Smooth muscle cell (in vitro differentiated cells): Measurements from ENCODE around the gene RPS6KC1. TPM values are rescaled to one million over a fixed set of nuclear protein-coding genes. Genes with fewer than 3 reads are reported as not detected.
"Not testable (repeated sequence)": the region's sequence is repeated elsewhere in the genome, so short reads cannot be mapped to it uniquely, and the experiment has no call there.

Experiments
- DNase-seq: peaks from one replicate; lab custom pipeline; 2025; ENCODE audit not compliant: unreplicated experiment; lab: John Stamatoyannopoulos, UW
- H2AFZ ChIP-seq: fragments of 200-600 bp; sonication (generic); 2 replicates; pipeline ENCODE4 v1.6.0; 2016; ENCODE audit warnings: antibody characterized with exemption, low read depth, mild to moderate bottlenecking
- H3F3A ChIP-seq: fragments of 200-600 bp; sonication (generic); 2 replicates; pipeline ENCODE4 v1.6.0; 2017; ENCODE audit warnings: antibody characterized with exemption, low read depth
- H3K27ac ChIP-seq: fragments of 200-600 bp; sonication (generic); 2 replicates; pipeline ENCODE4 v1.5.1; 2016; ENCODE audit warnings: low read depth, mild to moderate bottlenecking
- H3K27me3 ChIP-seq: fragments of 200-600 bp; sonication (generic); 2 replicates; pipeline ENCODE4 v1.6.1; 2016; ENCODE audit warnings: low read depth, mild to moderate bottlenecking
- H3K36me3 ChIP-seq: fragments of 200-600 bp; sonication (generic); 2 replicates; pipeline ENCODE4 v1.5.1; 2016; ENCODE audit warnings: low read depth
- H3K4me1 ChIP-seq: fragments of 200-600 bp; sonication (generic); 2 replicates; pipeline ENCODE4 v1.5.1; 2016; ENCODE audit warnings: low read depth
- H3K4me2 ChIP-seq: fragments of 200-600 bp; sonication (generic); 2 replicates; pipeline ENCODE4 v1.6.0; 2016; ENCODE audit warnings: mild to moderate bottlenecking
- H3K4me3 ChIP-seq: fragments of 200-600 bp; sonication (generic); 2 replicates; pipeline ENCODE4 v1.5.1; 2016; ENCODE audit warnings: mild to moderate bottlenecking
- H3K79me2 ChIP-seq: fragments of 200-600 bp; sonication (generic); 2 replicates; pipeline ENCODE4 v1.6.0; 2016; ENCODE audit warnings: low read depth, mild to moderate bottlenecking
- H3K9ac ChIP-seq: fragments of 200-600 bp; sonication (generic); 2 replicates; pipeline ENCODE4 v1.6.0; 2016; ENCODE audit warnings: low read depth
- H3K9me3 ChIP-seq: fragments of 200-600 bp; sonication (generic); replicated peaks from 2 replicates; pipeline ENCODE4 v1.5.1; 2016; ENCODE audit warnings: low read depth
- H4K20me1 ChIP-seq: fragments of 200-600 bp; sonication (generic); 2 replicates; pipeline ENCODE4 v1.6.0; 2016; ENCODE audit warnings: low read depth
- WGBS: methylation state at CpG from one replicate; pipeline ENCODE4 v1.1.7; 2016; ENCODE audit warnings: low lambda C conversion rate; 5-methylcytosine and 5-hydroxymethylcytosine counted together
- polyA plus RNA-seq: library from polyadenylated mRNA; unstranded; fragments of >200 nt; fragmentation: Nextera tagmentation; extraction: Ambion mirVana; gene quantifications from 2 replicates; pipeline ENCODE4 v1.2.1, GENCODE V29; 2016
- total RNA-seq: library from RNA; depleted of rRNA; stranded (reverse); fragments of >200 nt; gene quantifications from 2 replicates; pipeline ENCODE4 v1.2.3, GENCODE V29; 2014
- TF ChIP-seq, protein P1 (sequence below): fragments of 200-600 bp; sonication (generic); IDR thresholded peaks from 2 replicates; pipeline ENCODE4 v1.5.1; 2017; ENCODE audit warnings: borderline replicate concordance, mild to moderate bottlenecking, antibody characterized with exemption; ENCODE audit not compliant: insufficient read depth, poor library complexity, severe bottlenecking

RPS6KC1 gene
- total and polyA plus RNA-seq, 2 experiments from 2014 or later, result 17.6 to 30.8 TPM

DNA sequence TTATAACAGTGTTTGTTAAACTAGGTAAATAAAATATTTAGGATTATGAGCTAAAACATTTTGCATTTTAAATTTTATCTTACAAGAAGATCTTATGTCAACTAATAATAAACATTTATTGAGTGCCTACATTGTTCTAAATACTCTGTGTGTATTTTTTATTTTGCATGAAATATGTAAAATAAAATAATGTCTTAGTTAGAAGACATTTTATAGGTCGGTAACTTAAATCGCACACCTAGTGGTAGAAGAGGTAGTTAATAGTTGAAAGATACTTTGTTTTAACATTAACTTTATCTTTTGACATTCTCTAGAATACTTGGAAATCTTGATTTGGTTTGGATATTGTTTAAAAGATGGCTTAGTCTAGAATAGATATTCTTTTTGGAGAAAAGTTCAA, 60.5 kb downstream of the RPS6KC1 start:
- H3K27me3 ChIP-seq, result no peaks in the 10 kb centered on the region
- H4K20me1 ChIP-seq, result peaks cover 29% of the 10 kb centered on the region
- H3K4me2 ChIP-seq, result no peak overlapping the region
- no peaks in the 10 kb centered on the region for H3F3A ChIP-seq
- no peak overlapping the region for H3K4me3 ChIP-seq
- 95% methylated on average over 2 of the region's 2 CpGs for WGBS
- peaks cover 49% of the 10 kb centered on the region for H3K79me2 ChIP-seq
- DNase-seq, result no peak
- H3K9me3 ChIP-seq, result no peaks in the 10 kb centered on the region
- no peak overlapping the region for H3K9ac ChIP-seq
- no peaks in the 10 kb centered on the region for H3K36me3 ChIP-seq
- H3K4me1 ChIP-seq, result no peaks in the 10 kb centered on the region
- no peak overlapping the region for H2AFZ ChIP-seq
- TF ChIP-seq, protein P1, sequence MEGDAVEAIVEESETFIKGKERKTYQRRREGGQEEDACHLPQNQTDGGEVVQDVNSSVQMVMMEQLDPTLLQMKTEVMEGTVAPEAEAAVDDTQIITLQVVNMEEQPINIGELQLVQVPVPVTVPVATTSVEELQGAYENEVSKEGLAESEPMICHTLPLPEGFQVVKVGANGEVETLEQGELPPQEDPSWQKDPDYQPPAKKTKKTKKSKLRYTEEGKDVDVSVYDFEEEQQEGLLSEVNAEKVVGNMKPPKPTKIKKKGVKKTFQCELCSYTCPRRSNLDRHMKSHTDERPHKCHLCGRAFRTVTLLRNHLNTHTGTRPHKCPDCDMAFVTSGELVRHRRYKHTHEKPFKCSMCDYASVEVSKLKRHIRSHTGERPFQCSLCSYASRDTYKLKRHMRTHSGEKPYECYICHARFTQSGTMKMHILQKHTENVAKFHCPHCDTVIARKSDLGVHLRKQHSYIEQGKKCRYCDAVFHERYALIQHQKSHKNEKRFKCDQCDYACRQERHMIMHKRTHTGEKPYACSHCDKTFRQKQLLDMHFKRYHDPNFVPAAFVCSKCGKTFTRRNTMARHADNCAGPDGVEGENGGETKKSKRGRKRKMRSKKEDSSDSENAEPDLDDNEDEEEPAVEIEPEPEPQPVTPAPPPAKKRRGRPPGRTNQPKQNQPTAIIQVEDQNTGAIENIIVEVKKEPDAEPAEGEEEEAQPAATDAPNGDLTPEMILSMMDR, result no peak
- no peak overlapping the region for H3K27ac ChIP-seq

DNA sequence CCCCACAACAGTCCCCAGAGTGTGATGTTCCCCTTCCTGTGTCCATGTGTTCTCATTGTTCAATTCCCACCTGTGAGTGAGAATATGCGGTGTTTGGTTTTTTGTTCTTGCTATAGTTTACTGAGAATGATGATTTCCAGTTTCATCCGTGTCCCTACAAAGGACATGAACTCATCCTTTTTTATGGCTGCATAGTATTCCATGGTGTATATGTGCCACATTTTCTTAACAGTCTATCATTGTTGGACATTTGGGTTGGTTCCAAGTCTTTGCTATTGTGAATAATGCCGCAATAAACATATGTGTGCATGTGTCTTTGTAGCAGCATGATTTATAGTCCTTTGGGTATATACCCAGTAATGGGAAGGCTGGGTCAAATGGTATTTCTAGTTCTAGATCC, 61.7 kb downstream of the RPS6KC1 start:
- not testable (repeated sequence) for H3K4me3 ChIP-seq, H3K4me2 ChIP-seq, H3F3A ChIP-seq, H3K27me3 ChIP-seq, H3K9ac ChIP-seq, H3K4me1 ChIP-seq, H3K27ac ChIP-seq, H2AFZ ChIP-seq, H3K36me3 ChIP-seq, H3K9me3 ChIP-seq, DNase-seq
- H3K79me2 ChIP-seq, result peaks cover 46% of the 10 kb centered on the region
- 97% methylated on average over 3 of the region's 3 CpGs for WGBS
- peaks cover 33% of the 10 kb centered on the region for H4K20me1 ChIP-seq

DNA sequence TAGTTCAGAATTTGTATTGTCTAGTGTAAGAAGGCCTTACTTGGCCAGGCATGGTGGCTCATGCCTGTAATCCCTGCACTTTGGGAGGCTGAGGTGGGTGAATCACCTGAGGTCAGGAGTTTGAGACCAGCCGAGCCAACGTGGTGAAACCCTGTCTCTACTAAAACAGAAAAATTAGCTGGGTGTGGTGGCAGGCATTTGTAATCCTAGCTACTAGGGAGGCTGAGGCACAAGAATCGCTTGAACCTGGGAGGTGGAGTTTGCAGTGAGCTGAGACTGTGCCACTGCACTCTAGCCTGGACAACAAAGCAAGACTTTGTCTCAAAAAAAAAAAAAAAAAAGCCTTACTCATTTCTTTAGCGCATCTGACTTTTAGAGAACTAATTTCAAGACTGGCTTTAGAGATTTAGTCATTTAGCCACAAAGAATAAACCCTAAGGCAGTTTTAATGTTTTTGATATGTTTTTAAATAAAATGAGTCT, 66.7 kb downstream of the RPS6KC1 start:
- not testable (repeated sequence) for H3K9ac ChIP-seq, H3F3A ChIP-seq, H2AFZ ChIP-seq, H3K4me1 ChIP-seq, H3K36me3 ChIP-seq, H3K9me3 ChIP-seq, DNase-seq, H3K4me3 ChIP-seq, H3K27me3 ChIP-seq, H3K4me2 ChIP-seq, H3K27ac ChIP-seq
- peaks cover 38% of the 10 kb centered on the region for H4K20me1 ChIP-seq
- 85% methylated on average over 4 of the region's 4 CpGs for WGBS
- peaks cover 20% of the 10 kb centered on the region for H3K79me2 ChIP-seq

DNA sequence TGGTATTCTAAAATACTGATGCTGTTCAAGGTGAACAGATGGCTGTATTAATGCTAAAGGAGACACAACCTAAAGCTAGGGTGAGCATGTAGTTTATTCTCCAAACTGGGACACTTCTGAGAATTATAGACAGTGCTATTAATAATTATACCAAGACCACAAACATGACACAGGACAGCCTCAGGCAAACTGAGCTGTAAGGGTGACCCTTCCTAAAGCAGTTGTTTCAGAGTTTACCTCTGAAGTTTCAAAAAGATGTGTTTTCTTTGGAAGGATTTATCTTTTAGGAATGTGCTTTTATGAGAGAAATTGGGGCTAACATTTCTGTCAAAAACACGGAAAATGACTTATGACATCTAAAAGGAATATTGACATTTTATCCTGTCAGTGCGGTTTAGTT, 68.8 kb downstream of the RPS6KC1 start:
- no peaks in the 10 kb centered on the region for H3F3A ChIP-seq
- no peak overlapping the region for H3K4me3 ChIP-seq
- H3K4me2 ChIP-seq, result no peak overlapping the region
- no peak for DNase-seq
- no peak overlapping the region for H2AFZ ChIP-seq
- H4K20me1 ChIP-seq, result peaks cover 59% of the 10 kb centered on the region
- no peaks in the 10 kb centered on the region for H3K36me3 ChIP-seq
- H3K4me1 ChIP-seq, result no peaks in the 10 kb centered on the region
- no peaks in the 10 kb centered on the region for H3K27me3 ChIP-seq
- no peaks in the 10 kb centered on the region for H3K9me3 ChIP-seq
- TF ChIP-seq, protein P1, result no peak
- H3K9ac ChIP-seq, result no peak overlapping the region
- peaks cover 31% of the 10 kb centered on the region for H3K79me2 ChIP-seq
- peak overlapping the region; percentile 38 for H3K27ac ChIP-seq
- 90% methylated on average over 2 of the region's 2 CpGs for WGBS

DNA sequence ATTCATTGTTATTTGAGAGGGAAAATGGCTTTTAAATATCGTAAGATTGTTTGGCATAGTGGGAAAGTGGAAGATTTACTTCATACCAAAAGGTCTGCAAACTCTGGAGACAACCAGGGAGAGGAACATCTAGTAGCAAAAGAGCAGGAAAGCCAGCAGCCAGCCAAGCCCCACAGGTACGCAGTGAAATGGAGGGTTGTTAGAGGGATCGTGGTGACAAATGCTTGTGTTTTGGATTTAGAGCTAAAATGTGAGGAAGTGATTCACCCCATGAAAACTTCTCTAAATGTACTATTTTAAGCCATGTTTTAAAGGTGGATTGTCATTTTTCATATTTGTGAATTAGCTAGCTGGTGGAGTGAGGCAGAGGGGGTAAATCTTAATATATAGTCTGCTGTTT, 69.3 kb downstream of the RPS6KC1 start:
- no peaks in the 10 kb centered on the region for H3K9me3 ChIP-seq
- no peak overlapping the region for H3K9ac ChIP-seq
- H3K27me3 ChIP-seq, result no peaks in the 10 kb centered on the region
- 72% methylated on average over 3 of the region's 3 CpGs for WGBS
- H3K4me2 ChIP-seq, result no peak overlapping the region
- peaks cover 37% of the 10 kb centered on the region for H3K79me2 ChIP-seq
- TF ChIP-seq, protein P1, result no peak
- H3K4me1 ChIP-seq, result no peaks in the 10 kb centered on the region
- DNase-seq, result no peak
- H3K27ac ChIP-seq, result peak overlapping the region; percentile 38
- H3F3A ChIP-seq, result no peaks in the 10 kb centered on the region
- H2AFZ ChIP-seq, result no peak overlapping the region
- H3K36me3 ChIP-seq, result no peaks in the 10 kb centered on the region
- H4K20me1 ChIP-seq, result peaks cover 63% of the 10 kb centered on the region
- H3K4me3 ChIP-seq, result no peak overlapping the region
